Panc1 (cell line): ENCODE data around the gene GON4L.
"Not testable (repeated sequence)": the region's sequence is repeated elsewhere in the genome, so short reads cannot be mapped to it uniquely, and the experiment has no call there.

Source experiments
- POLR2AphosphoS5 ChIP-seq: IDR thresholded peaks from 2 replicates; pipeline ENCODE4 v1.6.1; 2012; ENCODE audit warnings: mild to moderate bottlenecking, low read depth, low read length, moderate library complexity
- SIN3A ChIP-seq: IDR thresholded peaks from 2 replicates; pipeline ENCODE4 v1.6.1; 2012; ENCODE audit warnings: low read depth, mild to moderate bottlenecking, low read length, moderate library complexity, borderline replicate concordance; ENCODE audit not compliant: insufficient read depth
- TF ChIP-seq, protein P1 (sequence below): fragments of 450-650 bp; IDR thresholded peaks from 2 replicates; pipeline ENCODE4 v1.5.1; 2017; ENCODE audit warnings: mild to moderate bottlenecking
- TF ChIP-seq, protein P2 (sequence below), 2 experiments: IDR thresholded peaks; 2 replicates each; pipeline ENCODE4 v1.6.1; 2011 to 2012; ENCODE audit warnings: low read depth in 2 of 2, control low read depth in 1 of 2, low read length in 1 of 2, mild to moderate bottlenecking in 1 of 2, moderate library complexity in 1 of 2; ENCODE audit not compliant: insufficient read depth in 1 of 2

DNA sequence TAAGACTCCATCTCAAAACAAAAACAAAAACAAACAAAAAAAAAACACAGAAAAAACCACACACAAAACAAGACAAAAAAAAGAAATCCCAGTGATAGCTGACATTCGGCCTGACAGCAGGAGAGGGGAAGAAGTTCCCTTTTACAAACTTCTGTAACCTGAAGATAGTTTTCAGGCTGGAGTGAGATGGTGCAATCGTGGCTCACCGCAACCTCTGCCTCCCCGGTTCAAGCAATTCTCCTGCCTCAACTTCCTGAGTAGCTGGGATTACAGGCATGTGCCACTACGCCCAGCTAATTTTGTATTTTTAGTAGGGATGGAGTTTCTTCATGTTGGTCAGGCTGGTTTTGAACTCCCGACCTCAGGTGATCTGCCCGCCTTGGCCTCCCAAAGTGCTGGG lies 93.0 kb downstream of the GON4L start:
- TF ChIP-seq, protein P1, sequence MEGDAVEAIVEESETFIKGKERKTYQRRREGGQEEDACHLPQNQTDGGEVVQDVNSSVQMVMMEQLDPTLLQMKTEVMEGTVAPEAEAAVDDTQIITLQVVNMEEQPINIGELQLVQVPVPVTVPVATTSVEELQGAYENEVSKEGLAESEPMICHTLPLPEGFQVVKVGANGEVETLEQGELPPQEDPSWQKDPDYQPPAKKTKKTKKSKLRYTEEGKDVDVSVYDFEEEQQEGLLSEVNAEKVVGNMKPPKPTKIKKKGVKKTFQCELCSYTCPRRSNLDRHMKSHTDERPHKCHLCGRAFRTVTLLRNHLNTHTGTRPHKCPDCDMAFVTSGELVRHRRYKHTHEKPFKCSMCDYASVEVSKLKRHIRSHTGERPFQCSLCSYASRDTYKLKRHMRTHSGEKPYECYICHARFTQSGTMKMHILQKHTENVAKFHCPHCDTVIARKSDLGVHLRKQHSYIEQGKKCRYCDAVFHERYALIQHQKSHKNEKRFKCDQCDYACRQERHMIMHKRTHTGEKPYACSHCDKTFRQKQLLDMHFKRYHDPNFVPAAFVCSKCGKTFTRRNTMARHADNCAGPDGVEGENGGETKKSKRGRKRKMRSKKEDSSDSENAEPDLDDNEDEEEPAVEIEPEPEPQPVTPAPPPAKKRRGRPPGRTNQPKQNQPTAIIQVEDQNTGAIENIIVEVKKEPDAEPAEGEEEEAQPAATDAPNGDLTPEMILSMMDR, result not testable (repeated sequence)
- TF ChIP-seq POLR2AphosphoS5, SIN3A: not testable (repeated sequence)
- TF ChIP-seq, protein P2, sequence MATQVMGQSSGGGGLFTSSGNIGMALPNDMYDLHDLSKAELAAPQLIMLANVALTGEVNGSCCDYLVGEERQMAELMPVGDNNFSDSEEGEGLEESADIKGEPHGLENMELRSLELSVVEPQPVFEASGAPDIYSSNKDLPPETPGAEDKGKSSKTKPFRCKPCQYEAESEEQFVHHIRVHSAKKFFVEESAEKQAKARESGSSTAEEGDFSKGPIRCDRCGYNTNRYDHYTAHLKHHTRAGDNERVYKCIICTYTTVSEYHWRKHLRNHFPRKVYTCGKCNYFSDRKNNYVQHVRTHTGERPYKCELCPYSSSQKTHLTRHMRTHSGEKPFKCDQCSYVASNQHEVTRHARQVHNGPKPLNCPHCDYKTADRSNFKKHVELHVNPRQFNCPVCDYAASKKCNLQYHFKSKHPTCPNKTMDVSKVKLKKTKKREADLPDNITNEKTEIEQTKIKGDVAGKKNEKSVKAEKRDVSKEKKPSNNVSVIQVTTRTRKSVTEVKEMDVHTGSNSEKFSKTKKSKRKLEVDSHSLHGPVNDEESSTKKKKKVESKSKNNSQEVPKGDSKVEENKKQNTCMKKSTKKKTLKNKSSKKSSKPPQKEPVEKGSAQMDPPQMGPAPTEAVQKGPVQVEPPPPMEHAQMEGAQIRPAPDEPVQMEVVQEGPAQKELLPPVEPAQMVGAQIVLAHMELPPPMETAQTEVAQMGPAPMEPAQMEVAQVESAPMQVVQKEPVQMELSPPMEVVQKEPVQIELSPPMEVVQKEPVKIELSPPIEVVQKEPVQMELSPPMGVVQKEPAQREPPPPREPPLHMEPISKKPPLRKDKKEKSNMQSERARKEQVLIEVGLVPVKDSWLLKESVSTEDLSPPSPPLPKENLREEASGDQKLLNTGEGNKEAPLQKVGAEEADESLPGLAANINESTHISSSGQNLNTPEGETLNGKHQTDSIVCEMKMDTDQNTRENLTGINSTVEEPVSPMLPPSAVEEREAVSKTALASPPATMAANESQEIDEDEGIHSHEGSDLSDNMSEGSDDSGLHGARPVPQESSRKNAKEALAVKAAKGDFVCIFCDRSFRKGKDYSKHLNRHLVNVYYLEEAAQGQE (IDR thresholded peaks at IDR 0.05; ENCODE audit: insufficient read depth in 1 of 2, low read depth in 2 of 2, low read length in 1 of 2), result not testable (repeated sequence)
